RWPE2 (cell line): ENCODE data around the gene FMN2.

Experiments used
- ATAC-seq: fragments of 200-7000 bp; cut with Tn5 transposase; 3 replicates; pipeline ENCODE4 v1.9.1; 2021; ENCODE audit warnings: low read depth
- DNase-seq: peaks from one replicate; pipeline ENCODE4 v3.0.0-alpha.2; 2020; ENCODE audit warnings: low spot score
- H3K27ac ChIP-seq: fragments of 450-650 bp; 2 replicates; pipeline ENCODE4 v1.5.1; 2017; ENCODE audit warnings: mild to moderate bottlenecking; ENCODE audit not compliant: poor library complexity, severe bottlenecking
- H3K27me3 ChIP-seq: fragments of 250-450 bp; sonication (Bioruptor Pico); 2 replicates; pipeline ENCODE4 v1.5.1; 2021; ENCODE audit warnings: mild to moderate bottlenecking, moderate library complexity; ENCODE audit not compliant: insufficient read depth, poor library complexity, severe bottlenecking
- H3K36me3 ChIP-seq: fragments of 250-450 bp; sonication (Bioruptor Pico); 2 replicates; pipeline ENCODE4 v1.5.1; 2020; ENCODE audit warnings: low read depth, mild to moderate bottlenecking, moderate library complexity
- H3K4me1 ChIP-seq: fragments of 250-450 bp; sonication (Bioruptor Pico); 2 replicates; pipeline ENCODE4 v1.5.1; 2021; ENCODE audit warnings: mild to moderate bottlenecking, moderate library complexity; ENCODE audit not compliant: insufficient read depth, poor library complexity, severe bottlenecking
- H3K4me3 ChIP-seq: fragments of 250-450 bp; sonication (Bioruptor Pico); 2 replicates; pipeline ENCODE4 v1.5.1; 2021; ENCODE audit warnings: mild to moderate bottlenecking, moderate library complexity; ENCODE audit not compliant: severe bottlenecking
- H3K9me3 ChIP-seq: fragments of 250-450 bp; sonication (Bioruptor Pico); 2 replicates; pipeline ENCODE4 v1.5.1; 2021; ENCODE audit warnings: mild to moderate bottlenecking, moderate library complexity; ENCODE audit not compliant: severe bottlenecking
- TF ChIP-seq, protein P1 (sequence below): fragments of 450-650 bp; IDR thresholded peaks from one replicate; pipeline ENCODE4 v1.5.1; 2017; ENCODE audit warnings: mild to moderate bottlenecking, moderate library complexity; ENCODE audit not compliant: poor library complexity, severe bottlenecking

Gene FMN2

GRCh38 chr1:240230816-240231215, 139.1 kb downstream of the FMN2 start:
- no peaks in the 10 kb centered on the region for H3K4me1 ChIP-seq
- no peaks in the 10 kb centered on the region for H3K9me3 ChIP-seq
- no peak overlapping the region for H3K27ac ChIP-seq
- H3K36me3 ChIP-seq = no peaks in the 10 kb centered on the region
- ATAC-seq = no peak
- no peak overlapping the region for H3K4me3 ChIP-seq
- DNase-seq = no peak
- TF ChIP-seq, protein P1, sequence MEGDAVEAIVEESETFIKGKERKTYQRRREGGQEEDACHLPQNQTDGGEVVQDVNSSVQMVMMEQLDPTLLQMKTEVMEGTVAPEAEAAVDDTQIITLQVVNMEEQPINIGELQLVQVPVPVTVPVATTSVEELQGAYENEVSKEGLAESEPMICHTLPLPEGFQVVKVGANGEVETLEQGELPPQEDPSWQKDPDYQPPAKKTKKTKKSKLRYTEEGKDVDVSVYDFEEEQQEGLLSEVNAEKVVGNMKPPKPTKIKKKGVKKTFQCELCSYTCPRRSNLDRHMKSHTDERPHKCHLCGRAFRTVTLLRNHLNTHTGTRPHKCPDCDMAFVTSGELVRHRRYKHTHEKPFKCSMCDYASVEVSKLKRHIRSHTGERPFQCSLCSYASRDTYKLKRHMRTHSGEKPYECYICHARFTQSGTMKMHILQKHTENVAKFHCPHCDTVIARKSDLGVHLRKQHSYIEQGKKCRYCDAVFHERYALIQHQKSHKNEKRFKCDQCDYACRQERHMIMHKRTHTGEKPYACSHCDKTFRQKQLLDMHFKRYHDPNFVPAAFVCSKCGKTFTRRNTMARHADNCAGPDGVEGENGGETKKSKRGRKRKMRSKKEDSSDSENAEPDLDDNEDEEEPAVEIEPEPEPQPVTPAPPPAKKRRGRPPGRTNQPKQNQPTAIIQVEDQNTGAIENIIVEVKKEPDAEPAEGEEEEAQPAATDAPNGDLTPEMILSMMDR = no peak
- H3K27me3 ChIP-seq = no peaks in the 10 kb centered on the region

DNA sequence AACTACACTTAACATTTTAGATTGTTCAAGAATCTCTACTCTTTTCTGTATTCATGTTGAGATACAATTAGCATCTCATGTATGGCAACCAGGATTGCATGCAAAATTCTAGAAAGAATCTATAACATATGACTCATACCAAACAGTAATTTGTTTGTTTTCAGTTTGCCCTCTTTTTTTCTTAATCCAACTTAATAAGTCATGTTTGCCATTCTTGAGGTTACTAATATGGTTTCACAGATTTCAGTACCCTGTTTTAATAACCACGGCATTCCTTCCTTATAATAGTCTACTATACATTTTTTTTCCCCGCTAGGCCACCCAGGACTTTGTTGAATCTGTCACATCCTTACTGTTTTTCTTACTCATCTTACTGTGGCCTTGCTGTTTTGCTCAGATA, 140.8 kb downstream of the FMN2 start:
- DNase-seq (no peak), ATAC-seq (no peak)
- no peak overlapping the region for H3K27ac ChIP-seq
- H3K4me1 ChIP-seq = no peaks in the 10 kb centered on the region
- H3K9me3 ChIP-seq = no peaks in the 10 kb centered on the region
- TF ChIP-seq, protein P1 = no peak
- H3K27me3 ChIP-seq = no peaks in the 10 kb centered on the region
- no peak overlapping the region for H3K4me3 ChIP-seq
- H3K36me3 ChIP-seq = no peaks in the 10 kb centered on the region

DNA sequence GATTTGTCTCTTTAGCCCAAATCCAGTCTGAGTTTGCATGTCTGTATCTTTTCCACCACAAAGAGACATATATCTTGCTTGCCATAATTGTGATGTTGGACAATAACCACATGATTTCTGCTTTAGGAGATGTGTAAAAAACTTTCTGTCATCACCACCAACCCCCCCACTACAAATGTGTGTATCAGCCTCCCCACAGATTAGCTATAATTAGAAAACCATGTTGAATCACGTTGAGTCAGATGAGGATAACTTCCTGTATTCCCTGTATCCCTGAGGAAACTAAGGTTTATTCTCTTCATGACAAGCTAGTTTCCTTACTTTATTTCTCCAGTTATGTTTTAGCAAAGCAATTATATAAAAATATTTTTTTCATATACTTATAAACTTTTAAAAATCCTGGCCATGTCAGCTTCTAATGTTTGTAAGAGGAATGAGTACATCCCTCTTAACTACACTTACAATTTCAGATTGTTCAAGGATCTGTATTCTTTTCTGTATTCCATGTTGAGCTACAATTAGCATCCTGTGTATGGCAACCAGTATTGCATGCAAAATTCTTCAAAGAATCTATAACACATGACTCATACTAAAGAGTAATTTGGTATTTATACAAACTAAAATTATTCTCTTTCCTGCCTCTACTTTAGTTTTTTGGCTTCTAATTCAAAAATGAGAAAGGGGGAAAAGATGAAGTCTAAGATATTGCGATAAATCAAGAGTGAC, 143.0 kb downstream of the FMN2 start:
- Histone ChIP-seq H3K36me3 (no peaks in the 10 kb centered on the region), H3K27me3 (no peaks in the 10 kb centered on the region), H3K4me3 (no peak overlapping the region), H3K9me3 (no peaks in the 10 kb centered on the region), H3K27ac (no peak overlapping the region), H3K4me1 (no peaks in the 10 kb centered on the region)
- DNase-seq (no peak), ATAC-seq (no peak)
- TF ChIP-seq, protein P1 = no peak

DNA sequence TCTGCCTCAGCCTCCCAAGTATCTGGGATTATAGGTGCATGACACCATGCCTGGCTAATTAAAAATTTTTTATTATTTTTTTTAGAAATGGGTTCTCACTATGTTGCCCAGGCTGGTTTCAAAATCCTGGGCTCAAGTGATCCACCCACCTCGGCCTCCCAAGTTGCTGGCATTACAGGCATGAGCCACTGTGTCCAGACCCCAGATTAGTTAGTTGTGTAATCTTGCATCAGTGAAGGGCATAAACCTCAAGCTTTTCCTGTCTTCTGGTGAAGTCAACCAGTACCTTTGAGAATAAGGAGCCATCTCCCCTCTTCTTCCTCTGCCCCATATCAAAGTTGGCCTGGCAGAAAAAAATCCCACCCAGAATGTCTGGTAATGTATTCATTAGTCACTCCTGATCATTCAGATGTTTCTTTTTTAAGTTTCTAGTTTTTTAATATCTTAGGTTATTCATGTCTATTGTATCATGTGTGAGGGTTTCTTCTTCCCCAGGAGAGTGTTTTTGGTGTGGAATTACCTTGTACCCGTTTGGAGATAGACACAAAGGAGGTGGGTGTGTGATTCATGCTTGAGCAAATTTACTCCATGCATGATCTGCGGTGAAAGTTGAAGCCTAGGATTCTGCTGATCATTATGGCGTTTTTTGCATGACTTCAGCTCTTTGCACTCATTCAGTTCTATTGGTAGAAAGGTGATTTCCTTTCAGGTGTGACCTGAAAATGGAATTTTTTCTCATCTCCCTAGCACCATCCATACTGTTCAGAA, 144.0 kb downstream of the FMN2 start:
- DNase-seq (no peak), ATAC-seq (no peak)
- Histone ChIP-seq H3K27ac (no peak overlapping the region), H3K36me3 (no peaks in the 10 kb centered on the region), H3K4me3 (no peak overlapping the region), H3K4me1 (no peaks in the 10 kb centered on the region), H3K9me3 (no peaks in the 10 kb centered on the region), H3K27me3 (no peaks in the 10 kb centered on the region)
- TF ChIP-seq, protein P1 = no peak

GRCh38 chr1:240237305-240237721, 145.6 kb downstream of the FMN2 start:
- Histone ChIP-seq H3K4me1 (no peaks in the 10 kb centered on the region), H3K36me3 (no peaks in the 10 kb centered on the region), H3K27ac (no peak overlapping the region), H3K27me3 (no peaks in the 10 kb centered on the region), H3K9me3 (no peaks in the 10 kb centered on the region), H3K4me3 (no peak overlapping the region)
- TF ChIP-seq, protein P1 = no peak
- DNase-seq = no peak
- no peak for ATAC-seq
